Measurements from ENCODE around the gene ZCCHC4.

ZCCHC4 gene

DNA sequence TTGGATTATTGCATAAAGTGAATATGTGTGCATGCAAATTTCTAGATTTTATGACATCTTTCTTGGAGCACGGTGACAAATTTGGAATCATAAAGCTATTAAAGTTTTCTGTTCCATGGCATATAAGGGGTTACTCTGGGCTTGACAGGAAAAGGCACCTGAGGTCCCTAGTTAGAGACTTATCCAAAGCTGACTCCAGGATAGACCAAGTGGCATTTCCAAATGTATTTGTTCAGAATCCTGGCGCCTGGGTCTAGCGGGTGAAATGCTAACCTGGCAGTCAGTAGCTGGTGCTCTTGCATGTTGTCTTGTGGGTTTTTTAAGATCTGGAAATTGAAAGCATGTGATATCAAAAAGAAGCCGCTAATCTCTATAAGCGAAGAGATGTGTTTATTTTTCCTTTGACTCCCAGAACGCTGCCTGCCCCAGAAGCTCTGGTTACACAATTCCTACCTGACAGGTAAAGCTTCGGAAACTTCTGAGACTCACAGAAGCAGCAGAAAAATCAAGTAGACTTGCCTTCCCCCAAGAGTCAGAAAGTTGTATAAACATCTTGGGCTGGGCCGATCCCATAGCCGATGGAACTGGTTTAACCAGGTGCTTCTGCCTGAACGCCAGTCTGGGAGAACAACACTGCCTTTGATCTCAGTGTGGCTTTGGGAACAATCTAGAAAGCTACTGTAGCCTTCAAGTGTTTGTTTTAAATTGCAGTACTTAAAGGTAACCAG, 12.9 kb upstream of the ZCCHC4 start:
- H3K36me3 ChIP-seq (ENCODE audit: low read depth) = no peaks in the 10 kb centered on the region
- no peaks in the 10 kb centered on the region for H3K4me1 ChIP-seq (ENCODE audit: insufficient read depth, poor library complexity, severe bottlenecking)
- H3K27me3 ChIP-seq (ENCODE audit: insufficient read depth, poor library complexity, severe bottlenecking) = peaks cover 10% of the 10 kb centered on the region
- H3K4me3 ChIP-seq (ENCODE audit: severe bottlenecking) = no peak overlapping the region
- DNase-seq (ENCODE audit: low spot score) = no peak
- no peak overlapping the region for H3K27ac ChIP-seq (ENCODE audit: poor library complexity, severe bottlenecking)
- TF ChIP-seq, protein P1, sequence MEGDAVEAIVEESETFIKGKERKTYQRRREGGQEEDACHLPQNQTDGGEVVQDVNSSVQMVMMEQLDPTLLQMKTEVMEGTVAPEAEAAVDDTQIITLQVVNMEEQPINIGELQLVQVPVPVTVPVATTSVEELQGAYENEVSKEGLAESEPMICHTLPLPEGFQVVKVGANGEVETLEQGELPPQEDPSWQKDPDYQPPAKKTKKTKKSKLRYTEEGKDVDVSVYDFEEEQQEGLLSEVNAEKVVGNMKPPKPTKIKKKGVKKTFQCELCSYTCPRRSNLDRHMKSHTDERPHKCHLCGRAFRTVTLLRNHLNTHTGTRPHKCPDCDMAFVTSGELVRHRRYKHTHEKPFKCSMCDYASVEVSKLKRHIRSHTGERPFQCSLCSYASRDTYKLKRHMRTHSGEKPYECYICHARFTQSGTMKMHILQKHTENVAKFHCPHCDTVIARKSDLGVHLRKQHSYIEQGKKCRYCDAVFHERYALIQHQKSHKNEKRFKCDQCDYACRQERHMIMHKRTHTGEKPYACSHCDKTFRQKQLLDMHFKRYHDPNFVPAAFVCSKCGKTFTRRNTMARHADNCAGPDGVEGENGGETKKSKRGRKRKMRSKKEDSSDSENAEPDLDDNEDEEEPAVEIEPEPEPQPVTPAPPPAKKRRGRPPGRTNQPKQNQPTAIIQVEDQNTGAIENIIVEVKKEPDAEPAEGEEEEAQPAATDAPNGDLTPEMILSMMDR (IDR thresholded peaks at IDR 0.05; ENCODE audit: poor library complexity, severe bottlenecking) = peak; percentile 17
- H3K9me3 ChIP-seq (ENCODE audit: severe bottlenecking) = no peaks in the 10 kb centered on the region
- peak; percentile 88 for ATAC-seq (ENCODE audit: low read depth)

DNA sequence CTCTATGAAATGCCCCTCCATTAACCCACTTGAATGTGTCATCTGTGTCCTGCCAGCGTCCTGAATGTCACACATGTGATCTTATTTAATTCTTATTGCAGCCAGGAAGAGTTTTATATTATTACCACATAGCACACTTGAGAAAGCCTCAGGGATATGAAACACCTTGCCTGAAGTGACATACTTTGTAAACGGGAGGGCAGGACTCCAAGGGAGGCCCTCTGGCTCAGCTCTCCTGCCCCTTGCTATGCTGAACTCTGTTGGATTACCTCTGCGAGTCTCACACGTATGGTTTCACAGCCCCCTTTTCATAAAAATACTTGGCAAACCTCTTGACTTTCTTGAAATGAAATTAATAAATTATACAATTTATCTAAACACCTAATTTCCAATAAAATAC, 11.1 kb upstream of the ZCCHC4 start:
- Histone ChIP-seq H3K27me3 (ENCODE audit: insufficient read depth, poor library complexity, severe bottlenecking) (peaks cover 10% of the 10 kb centered on the region), H3K36me3 (ENCODE audit: low read depth) (no peaks in the 10 kb centered on the region), H3K9me3 (ENCODE audit: severe bottlenecking) (no peaks in the 10 kb centered on the region), H3K4me3 (ENCODE audit: severe bottlenecking) (no peak overlapping the region), H3K27ac (ENCODE audit: poor library complexity, severe bottlenecking) (no peak overlapping the region), H3K4me1 (ENCODE audit: insufficient read depth, poor library complexity, severe bottlenecking) (no peaks in the 10 kb centered on the region)
- no peak for ATAC-seq (ENCODE audit: low read depth)
- TF ChIP-seq, protein P1 (IDR thresholded peaks at IDR 0.05; ENCODE audit: poor library complexity, severe bottlenecking) = no peak
- no peak for DNase-seq (ENCODE audit: low spot score)

DNA sequence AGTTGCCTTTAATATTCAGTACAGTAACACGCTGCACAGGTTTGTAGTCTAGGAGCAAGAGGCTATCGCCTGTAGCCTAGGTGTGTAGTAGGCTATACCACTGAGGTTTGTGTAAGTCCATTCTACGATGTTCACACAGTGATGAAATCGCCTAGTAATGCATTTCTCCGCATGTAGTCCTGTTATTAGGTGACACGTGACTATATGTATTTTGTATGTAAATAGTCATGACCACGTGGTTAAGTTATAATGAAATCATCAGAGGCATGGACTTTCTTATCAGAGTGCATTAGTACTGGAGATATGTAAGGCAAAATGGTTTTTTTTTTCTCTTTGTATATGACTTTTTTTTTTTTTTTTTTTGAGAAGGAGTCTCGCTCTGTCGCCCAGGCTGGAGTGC, 9.9 kb upstream of the ZCCHC4 start:
- no peak for ATAC-seq (ENCODE audit: low read depth)
- no peaks in the 10 kb centered on the region for H3K4me1 ChIP-seq (ENCODE audit: insufficient read depth, poor library complexity, severe bottlenecking)
- H3K4me3 ChIP-seq (ENCODE audit: severe bottlenecking) = no peak overlapping the region
- peaks cover 10% of the 10 kb centered on the region for H3K27me3 ChIP-seq (ENCODE audit: insufficient read depth, poor library complexity, severe bottlenecking)
- DNase-seq (ENCODE audit: low spot score) = no peak
- TF ChIP-seq, protein P1 (IDR thresholded peaks at IDR 0.05; ENCODE audit: poor library complexity, severe bottlenecking) = no peak
- H3K9me3 ChIP-seq (ENCODE audit: severe bottlenecking) = no peaks in the 10 kb centered on the region
- no peak overlapping the region for H3K27ac ChIP-seq (ENCODE audit: poor library complexity, severe bottlenecking)
- H3K36me3 ChIP-seq (ENCODE audit: low read depth) = no peaks in the 10 kb centered on the region

DNA sequence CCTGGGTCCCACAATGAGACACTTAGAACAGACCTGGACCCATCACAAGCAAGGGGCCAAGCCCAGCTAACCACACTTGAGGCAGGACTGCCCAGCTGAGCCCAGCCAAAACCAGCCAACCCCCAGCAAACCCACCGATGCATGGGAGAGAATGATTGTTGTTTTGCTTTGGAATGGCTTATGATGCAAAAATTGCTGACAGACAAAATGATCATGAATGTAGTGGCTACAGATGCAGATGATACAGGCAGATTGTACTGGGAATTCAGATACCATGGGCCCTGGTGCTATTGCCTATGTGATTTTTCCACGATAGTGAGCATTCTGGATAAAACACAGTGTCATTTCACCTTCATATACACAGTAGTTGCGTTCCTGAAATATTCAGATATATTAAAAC, 9.0 kb upstream of the ZCCHC4 start:
- no peak for DNase-seq (ENCODE audit: low spot score)
- Histone ChIP-seq H3K27ac (ENCODE audit: poor library complexity, severe bottlenecking) (no peak overlapping the region), H3K9me3 (ENCODE audit: severe bottlenecking) (no peaks in the 10 kb centered on the region), H3K27me3 (ENCODE audit: insufficient read depth, poor library complexity, severe bottlenecking) (peaks cover 8% of the 10 kb centered on the region), H3K36me3 (ENCODE audit: low read depth) (no peaks in the 10 kb centered on the region), H3K4me3 (ENCODE audit: severe bottlenecking) (no peak overlapping the region), H3K4me1 (ENCODE audit: insufficient read depth, poor library complexity, severe bottlenecking) (no peaks in the 10 kb centered on the region)
- ATAC-seq (ENCODE audit: low read depth) = no peak
- TF ChIP-seq, protein P1 (IDR thresholded peaks at IDR 0.05; ENCODE audit: poor library complexity, severe bottlenecking) = no peak

DNA sequence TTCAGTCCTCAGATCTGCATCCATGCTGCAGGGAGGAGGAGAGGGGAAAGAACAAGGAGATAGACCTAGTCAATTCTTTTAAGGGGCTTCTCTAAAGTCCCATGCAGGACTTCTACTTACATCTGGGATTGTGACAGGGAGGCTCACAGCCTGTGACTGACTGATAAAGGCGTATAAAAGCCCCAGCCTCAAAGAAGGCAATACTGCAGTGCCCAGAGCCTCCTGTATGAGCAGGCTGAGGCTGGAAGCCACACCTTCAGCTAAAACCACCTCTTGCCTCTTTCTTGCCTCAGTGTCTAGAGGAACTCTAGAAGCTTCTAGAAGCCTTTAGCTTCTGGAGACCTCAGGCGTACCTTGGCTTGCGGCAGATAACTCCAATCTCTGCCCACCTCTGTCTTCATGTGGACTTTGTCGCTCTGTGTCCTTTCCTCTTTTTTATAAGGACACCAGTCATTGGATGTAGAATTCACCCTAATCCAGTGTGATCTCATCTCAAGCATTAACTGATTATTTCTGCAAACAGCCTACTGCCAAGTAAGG, 6.0 kb upstream of the ZCCHC4 start:
- TF ChIP-seq, protein P1 (IDR thresholded peaks at IDR 0.05; ENCODE audit: poor library complexity, severe bottlenecking) = no peak

More for the DNA sequence above, 6.0 kb upstream of the ZCCHC4 start:
- Histone ChIP-seq H3K27me3 (ENCODE audit: insufficient read depth, poor library complexity, severe bottlenecking) (no peaks in the 10 kb centered on the region), H3K27ac (ENCODE audit: poor library complexity, severe bottlenecking) (no peak overlapping the region), H3K4me3 (ENCODE audit: severe bottlenecking) (no peak overlapping the region), H3K36me3 (ENCODE audit: low read depth) (no peaks in the 10 kb centered on the region), H3K9me3 (ENCODE audit: severe bottlenecking) (no peaks in the 10 kb centered on the region), H3K4me1 (ENCODE audit: insufficient read depth, poor library complexity, severe bottlenecking) (no peaks in the 10 kb centered on the region)
- DNase-seq (ENCODE audit: low spot score) (no peak), ATAC-seq (ENCODE audit: low read depth) (no peak)

Data from RWPE2 (cell line).